Measurements from ENCODE around the gene PELI2.

The PELI2 gene

GRCh38 chr14:56224691-56225681 is 106.8 kb downstream of the PELI2 start:
- Histone ChIP-seq H3K4me1 (peaks cover 0 to 16% (median 7%) of the 10 kb centered on the region in 4 donors), H3K27me3 (no peaks in the 10 kb centered on the region), H3K9me3 (no peaks in the 10 kb centered on the region), H3K36me3 (no peaks in the 10 kb centered on the region), H3K27ac (no peak overlapping the region), H3K4me3 (no peak overlapping the region)
- DNase-seq = no peak
- intact Hi-C loops (cut with DNase I; ENCODE audit: low total_unique reads) = no loop called here
- TF ChIP-seq, protein P1, sequence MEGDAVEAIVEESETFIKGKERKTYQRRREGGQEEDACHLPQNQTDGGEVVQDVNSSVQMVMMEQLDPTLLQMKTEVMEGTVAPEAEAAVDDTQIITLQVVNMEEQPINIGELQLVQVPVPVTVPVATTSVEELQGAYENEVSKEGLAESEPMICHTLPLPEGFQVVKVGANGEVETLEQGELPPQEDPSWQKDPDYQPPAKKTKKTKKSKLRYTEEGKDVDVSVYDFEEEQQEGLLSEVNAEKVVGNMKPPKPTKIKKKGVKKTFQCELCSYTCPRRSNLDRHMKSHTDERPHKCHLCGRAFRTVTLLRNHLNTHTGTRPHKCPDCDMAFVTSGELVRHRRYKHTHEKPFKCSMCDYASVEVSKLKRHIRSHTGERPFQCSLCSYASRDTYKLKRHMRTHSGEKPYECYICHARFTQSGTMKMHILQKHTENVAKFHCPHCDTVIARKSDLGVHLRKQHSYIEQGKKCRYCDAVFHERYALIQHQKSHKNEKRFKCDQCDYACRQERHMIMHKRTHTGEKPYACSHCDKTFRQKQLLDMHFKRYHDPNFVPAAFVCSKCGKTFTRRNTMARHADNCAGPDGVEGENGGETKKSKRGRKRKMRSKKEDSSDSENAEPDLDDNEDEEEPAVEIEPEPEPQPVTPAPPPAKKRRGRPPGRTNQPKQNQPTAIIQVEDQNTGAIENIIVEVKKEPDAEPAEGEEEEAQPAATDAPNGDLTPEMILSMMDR (IDR thresholded peaks at IDR 0.05) = no peak

GRCh38 chr14:56235388-56235787 is 117.2 kb downstream of the PELI2 start:
- Histone ChIP-seq H3K36me3 (no peaks in the 10 kb centered on the region), H3K4me3 (no peak overlapping the region), H3K27me3 (no peaks in the 10 kb centered on the region), H3K27ac (no peak overlapping the region), H3K9me3 (no peaks in the 10 kb centered on the region), H3K4me1 (peaks cover 0 to 9% (median 0%) of the 10 kb centered on the region in 4 donors)
- TF ChIP-seq, protein P1 (IDR thresholded peaks at IDR 0.05) = no peak
- intact Hi-C loops (cut with DNase I; ENCODE audit: low total_unique reads) = no loop called here
- no peak for DNase-seq

DNA sequence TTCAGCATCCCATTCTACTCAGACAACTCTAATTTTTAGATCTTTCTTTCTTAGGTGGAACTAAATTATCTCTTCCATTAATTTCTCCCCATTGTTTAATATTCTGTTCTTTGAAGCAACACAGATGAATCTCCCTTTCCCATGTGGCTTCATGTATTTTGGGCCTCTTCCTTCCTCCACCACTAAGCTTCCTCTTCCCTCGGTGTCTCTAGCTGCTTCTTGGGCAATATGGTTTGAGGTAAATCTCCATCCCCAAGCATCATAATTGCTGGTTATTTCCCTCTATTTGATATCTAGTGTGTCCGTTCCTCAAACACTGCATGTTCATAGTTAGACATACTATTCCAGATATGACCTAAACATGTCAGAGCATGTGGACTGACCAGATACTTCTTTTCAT is 119.2 kb downstream of the PELI2 start:
- Histone ChIP-seq H3K27me3 (no peaks in the 10 kb centered on the region), H3K36me3 (no peaks in the 10 kb centered on the region), H3K27ac (no peak overlapping the region), H3K4me1 (peaks cover 0 to 9% (median 0%) of the 10 kb centered on the region in 4 donors), H3K9me3 (no peaks in the 10 kb centered on the region), H3K4me3 (no peak overlapping the region)
- TF ChIP-seq, protein P1 (IDR thresholded peaks at IDR 0.05) = no peak
- intact Hi-C loops (cut with DNase I; ENCODE audit: low total_unique reads) = no loop called here
- DNase-seq = no peak

GRCh38 chr14:56241461-56241860 is 123.2 kb downstream of the PELI2 start:
- TF ChIP-seq, protein P1 (IDR thresholded peaks at IDR 0.05) = no peak
- no peaks in the 10 kb centered on the region for H3K36me3 ChIP-seq
- no peak overlapping the region for H3K27ac ChIP-seq
- no peak overlapping the region for H3K4me3 ChIP-seq
- no peak for DNase-seq
- no peaks in the 10 kb centered on the region for H3K9me3 ChIP-seq
- no peaks in the 10 kb centered on the region for H3K27me3 ChIP-seq
- H3K4me1 ChIP-seq = peaks cover 0 to 13% (median 0%) of the 10 kb centered on the region in 4 donors
- intact Hi-C loops (cut with DNase I; ENCODE audit: low total_unique reads) = loop anchor here (5.0 kb wide), 1 partner anchor 991 kb away; no protein-coding TSS in a partner anchor

DNA sequence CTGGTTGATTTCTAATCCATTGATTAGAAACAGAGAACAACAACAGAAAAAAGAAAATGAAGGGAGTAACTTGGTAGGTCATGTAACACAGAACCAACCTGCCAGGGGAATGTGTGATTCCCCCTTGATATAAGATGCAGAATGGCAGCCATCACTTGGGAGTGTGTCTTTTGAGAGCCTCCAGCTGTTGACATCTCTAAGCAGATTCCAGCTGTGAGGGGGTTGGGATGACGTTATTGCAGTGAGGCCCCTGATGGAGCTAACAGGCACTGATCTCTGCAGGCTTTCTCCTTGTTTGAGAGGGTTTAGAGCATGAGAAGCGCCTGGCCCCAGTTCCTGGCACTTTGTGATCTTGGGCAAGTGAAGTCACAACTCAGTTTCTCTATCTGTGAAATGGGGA is 124.9 kb downstream of the PELI2 start:
- Histone ChIP-seq H3K36me3 (no peaks in the 10 kb centered on the region), H3K4me1 (peaks cover 0 to 19% (median 0%) of the 10 kb centered on the region in 4 donors), H3K27me3 (no peaks in the 10 kb centered on the region), H3K27ac (no peak overlapping the region), H3K4me3 (no peak overlapping the region), H3K9me3 (no peaks in the 10 kb centered on the region)
- intact Hi-C loops (cut with DNase I; ENCODE audit: low total_unique reads) = loop anchor here (5.0 kb wide), 1 partner anchor 989 kb away; no protein-coding TSS in a partner anchor
- TF ChIP-seq, protein P1 (IDR thresholded peaks at IDR 0.05) = no peak
- no peak for DNase-seq

Data from tibial artery (tissue), 4 donors.